HG03108 (cell line): ENCODE measurements around the gene GNAZ.

Source experiments
- ATAC-seq: cut with Tn5 transposase; IDR thresholded peaks from one replicate; pipeline ENCODE4 v1.9.1; 2021; ENCODE audit warnings: moderate library complexity; ENCODE audit not compliant: unreplicated experiment

The GNAZ gene

GRCh38 chr22:23150762-23151161 lies 80.4 kb downstream of the GNAZ start:
- ATAC-seq = no peak

GRCh38 chr22:23151827-23152226 lies 81.5 kb downstream of the GNAZ start:
- no peak for ATAC-seq

- ATAC-seq = no peak
Measured at GRCh38 chr22:23152238-23153114, 82.2 kb downstream of the GNAZ start.

- ATAC-seq = no peak
Measured at GRCh38 chr22:23153994-23154393, 83.7 kb downstream of the GNAZ start.

- no peak for ATAC-seq
Measured at GRCh38 chr22:23154461-23154860, 84.1 kb downstream of the GNAZ start.

- no peak for ATAC-seq
Measured at GRCh38 chr22:23155143-23155542, 84.8 kb downstream of the GNAZ start.

GRCh38 chr22:23155831-23156230 lies 85.5 kb downstream of the GNAZ start:
- ATAC-seq = no peak

GRCh38 chr22:23156286-23156685 lies 86.0 kb downstream of the GNAZ start:
- ATAC-seq = no peak

GRCh38 chr22:23157560-23158515 lies 87.5 kb downstream of the GNAZ start:
- no peak for ATAC-seq

- no peak for ATAC-seq
Measured at GRCh38 chr22:23158516-23159290, 88.4 kb downstream of the GNAZ start.

- no peak for ATAC-seq
Measured at GRCh38 chr22:23159291-23159630, 88.9 kb downstream of the GNAZ start.

- no peak for ATAC-seq
Measured at GRCh38 chr22:23161029-23161428, 90.7 kb downstream of the GNAZ start.

- no peak for ATAC-seq
Measured at GRCh38 chr22:23161574-23161973, 91.3 kb downstream of the GNAZ start.

GRCh38 chr22:23163665-23164064 lies 93.3 kb downstream of the GNAZ start:
- no peak for ATAC-seq

- ATAC-seq = no peak
Measured at GRCh38 chr22:23164091-23164490, 93.8 kb downstream of the GNAZ start.

- no peak for ATAC-seq
Measured at GRCh38 chr22:23166042-23166831, 95.9 kb downstream of the GNAZ start.

GRCh38 chr22:23166841-23167616 lies 96.7 kb downstream of the GNAZ start:
- ATAC-seq = no peak

- ATAC-seq = no peak
Measured at GRCh38 chr22:23168391-23169042, 98.2 kb downstream of the GNAZ start.

GRCh38 chr22:23169043-23169406 lies 98.7 kb downstream of the GNAZ start:
- ATAC-seq = no peak
